Measurements from ENCODE around the gene PLSCR1.

Gene PLSCR1

DNA sequence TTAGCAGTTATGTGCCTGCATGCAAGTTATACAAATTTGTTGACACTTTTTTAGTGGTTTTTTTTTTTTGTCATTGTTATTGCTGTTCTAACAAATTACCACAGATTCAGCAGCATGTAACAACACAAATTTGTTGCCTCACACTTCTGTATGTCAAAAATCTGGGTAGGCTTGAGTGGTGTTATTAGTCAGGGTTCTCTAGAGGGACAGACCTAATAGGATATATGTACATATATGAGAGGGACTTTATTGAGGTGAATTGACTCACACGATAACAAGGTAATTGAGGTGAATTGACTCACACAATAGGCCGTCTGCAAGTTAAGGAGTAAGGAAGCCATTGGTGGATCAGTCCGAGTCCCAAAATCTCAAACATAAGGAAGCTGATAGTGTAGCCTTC, 15.0 kb upstream of the PLSCR1 start:
- Mint-ChIP-seq H3K9me3 (no peaks in the 10 kb centered on the region), H3K27ac (no peak overlapping the region), H3K36me3 (ENCODE audit: low read depth) (no peaks in the 10 kb centered on the region), H3K4me1 (ENCODE audit: low read depth) (no peaks in the 10 kb centered on the region), H3K4me3 (no peak overlapping the region), H3K27me3 (peaks cover 7% of the 10 kb centered on the region)
- no peak for DNase-seq

- no peaks in the 10 kb centered on the region for H3K36me3 Mint-ChIP-seq (ENCODE audit: low read depth)
These were observed 14.4 kb upstream of the PLSCR1 start for GRCh38 chr3:146558781-146559180.

GRCh38 chr3:146557745-146558144, 13.3 kb upstream of the PLSCR1 start:
- H3K9me3 Mint-ChIP-seq: no peaks in the 10 kb centered on the region
- peaks cover 6% of the 10 kb centered on the region for H3K4me1 Mint-ChIP-seq (ENCODE audit: low read depth)
- no peak for DNase-seq
- H3K27ac Mint-ChIP-seq: no peak overlapping the region
- peaks cover 4% of the 10 kb centered on the region for H3K27me3 Mint-ChIP-seq
- no peak overlapping the region for H3K4me3 Mint-ChIP-seq
- H3K36me3 Mint-ChIP-seq (ENCODE audit: low read depth): no peaks in the 10 kb centered on the region

More at GRCh38 chr3:146558781-146559180, 14.4 kb upstream of the PLSCR1 start:
- Mint-ChIP-seq H3K9me3 (no peaks in the 10 kb centered on the region), H3K4me3 (no peak overlapping the region), H3K27ac (no peak overlapping the region), H3K27me3 (peaks cover 7% of the 10 kb centered on the region), H3K4me1 (ENCODE audit: low read depth) (peaks cover 5% of the 10 kb centered on the region)
- no peak for DNase-seq

- no peaks in the 10 kb centered on the region for H3K9me3 Mint-ChIP-seq
- no peak for DNase-seq
- H3K4me3 Mint-ChIP-seq: no peak overlapping the region
- H3K4me1 Mint-ChIP-seq (ENCODE audit: low read depth): peaks cover 17% of the 10 kb centered on the region
- no peak overlapping the region for H3K27ac Mint-ChIP-seq
- H3K27me3 Mint-ChIP-seq: peaks cover 3% of the 10 kb centered on the region
- H3K36me3 Mint-ChIP-seq (ENCODE audit: low read depth): no peaks in the 10 kb centered on the region
These were observed 10.9 kb upstream of the PLSCR1 start for GRCh38 chr3:146555311-146555710.

- no peak for DNase-seq
- no peak overlapping the region for H3K4me3 Mint-ChIP-seq
- peaks cover 3% of the 10 kb centered on the region for H3K27me3 Mint-ChIP-seq
- no peak overlapping the region for H3K27ac Mint-ChIP-seq
- H3K4me1 Mint-ChIP-seq (ENCODE audit: low read depth): peaks cover 25% of the 10 kb centered on the region
- no peaks in the 10 kb centered on the region for H3K36me3 Mint-ChIP-seq (ENCODE audit: low read depth)
- H3K9me3 Mint-ChIP-seq: no peaks in the 10 kb centered on the region
These were observed 9.8 kb upstream of the PLSCR1 start for GRCh38 chr3:146554151-146554760.

GRCh38 chr3:146550743-146551510, 6.5 kb upstream of the PLSCR1 start:
- Mint-ChIP-seq H3K27ac (peak overlapping the region; percentile 5), H3K27me3 (peaks cover 3% of the 10 kb centered on the region), H3K4me1 (ENCODE audit: low read depth) (peaks cover 46% of the 10 kb centered on the region), H3K4me3 (no peak overlapping the region), H3K36me3 (ENCODE audit: low read depth) (no peaks in the 10 kb centered on the region), H3K9me3 (no peaks in the 10 kb centered on the region)
- no peak for DNase-seq

DNA sequence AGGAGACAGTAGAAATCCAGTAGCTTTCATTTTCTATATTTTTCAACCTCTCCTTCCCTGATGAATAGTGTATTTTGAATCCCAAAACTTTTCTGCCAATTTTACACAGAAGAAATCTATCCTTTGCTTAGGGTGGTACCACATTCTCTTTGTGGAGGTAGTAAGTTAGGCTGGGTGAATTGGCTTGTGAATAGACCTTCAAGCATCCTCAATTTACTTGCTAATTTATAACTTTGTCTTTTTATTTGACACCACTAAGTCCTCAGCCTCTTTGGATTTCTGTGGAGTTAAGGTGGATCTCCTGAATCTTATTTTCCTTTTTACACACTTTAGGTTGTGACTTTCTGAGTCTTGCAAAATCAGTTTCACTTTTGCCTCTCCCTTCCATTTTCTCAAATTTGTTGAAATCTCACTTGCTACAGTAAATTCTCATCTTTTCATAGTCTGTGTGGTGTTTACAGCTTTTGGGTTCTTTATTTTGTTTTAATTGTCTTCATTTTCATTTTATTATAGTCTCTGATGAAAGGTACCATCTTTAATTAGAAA, 5.7 kb upstream of the PLSCR1 start:
- H3K4me1 Mint-ChIP-seq (ENCODE audit: low read depth): peaks cover 50% of the 10 kb centered on the region
- no peak overlapping the region for H3K27ac Mint-ChIP-seq
- H3K4me3 Mint-ChIP-seq: no peak overlapping the region
- no peak for DNase-seq
- H3K36me3 Mint-ChIP-seq (ENCODE audit: low read depth): no peaks in the 10 kb centered on the region
- H3K9me3 Mint-ChIP-seq: no peaks in the 10 kb centered on the region
- H3K27me3 Mint-ChIP-seq: peaks cover 3% of the 10 kb centered on the region

DNA sequence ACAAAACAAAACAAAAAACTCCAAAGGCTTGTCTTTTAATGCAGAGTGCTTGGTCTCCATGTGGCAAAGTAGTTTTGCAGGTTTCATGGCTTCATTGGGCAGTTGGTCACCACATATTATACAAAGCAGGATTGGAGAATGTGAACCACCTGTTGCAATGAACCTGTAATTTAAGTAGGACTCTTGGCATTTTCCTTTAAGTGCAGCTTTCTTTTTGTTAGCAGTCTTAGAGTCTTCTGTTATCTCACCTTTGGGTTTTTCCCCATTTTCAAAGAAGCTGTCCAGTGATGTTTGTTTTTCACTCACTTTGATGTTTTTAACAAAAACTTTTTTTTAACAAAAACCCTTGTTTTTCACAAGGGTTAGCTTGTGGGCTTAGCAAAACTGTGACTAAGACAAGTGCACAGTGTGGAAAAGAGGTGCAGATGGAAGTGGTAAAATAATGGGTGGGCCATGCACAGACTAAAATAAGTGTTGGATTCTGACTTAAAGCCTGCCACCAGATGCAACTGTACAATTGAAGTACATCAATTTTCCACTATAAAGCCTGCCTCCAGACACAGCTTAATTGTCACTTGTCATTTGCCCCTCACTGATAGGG, 2.9 kb upstream of the PLSCR1 start:
- no peak for DNase-seq
- no peak overlapping the region for H3K27ac Mint-ChIP-seq
- H3K27me3 Mint-ChIP-seq: no peaks in the 10 kb centered on the region
- no peaks in the 10 kb centered on the region for H3K9me3 Mint-ChIP-seq
- peaks cover 15% of the 10 kb centered on the region for H3K36me3 Mint-ChIP-seq (ENCODE audit: low read depth)
- peaks cover 54% of the 10 kb centered on the region for H3K4me1 Mint-ChIP-seq (ENCODE audit: low read depth)
- no peak overlapping the region for H3K4me3 Mint-ChIP-seq

DNA sequence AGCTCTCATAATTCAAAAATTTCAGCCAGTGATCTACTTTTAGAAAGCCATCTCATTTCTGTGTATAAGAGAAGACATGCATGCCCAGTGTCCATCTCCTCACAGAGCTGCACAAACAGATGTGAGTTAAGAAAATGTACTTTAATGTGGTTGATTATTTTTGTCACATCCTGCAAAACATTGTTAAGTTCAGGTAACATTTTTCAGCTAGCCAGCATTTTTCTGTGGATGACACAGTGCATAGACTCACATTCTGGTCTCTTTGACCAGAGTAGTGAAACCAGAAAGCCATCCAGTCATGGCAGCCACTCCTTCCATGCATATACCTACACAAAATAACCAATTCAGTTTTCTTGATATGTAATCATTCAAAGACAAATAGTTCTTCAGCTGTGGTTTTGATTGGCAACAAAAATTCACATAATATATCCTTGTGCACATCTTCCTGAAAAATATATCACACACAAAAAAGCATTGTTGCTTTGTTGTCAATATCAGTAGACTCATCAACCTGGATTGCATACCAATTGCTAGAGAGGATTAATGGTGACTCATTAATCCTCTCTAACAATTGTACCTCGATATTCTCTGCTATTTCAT, 2.1 kb upstream of the PLSCR1 start:
- Mint-ChIP-seq H3K4me1 (ENCODE audit: low read depth) (peaks cover 62% of the 10 kb centered on the region), H3K36me3 (ENCODE audit: low read depth) (peaks cover 23% of the 10 kb centered on the region), H3K9me3 (no peaks in the 10 kb centered on the region), H3K4me3 (no peak overlapping the region), H3K27me3 (no peaks in the 10 kb centered on the region), H3K27ac (no peak overlapping the region)
- no peak for DNase-seq

- H3K4me1 Mint-ChIP-seq (ENCODE audit: low read depth): peaks cover 63% of the 10 kb centered on the region
- no peaks in the 10 kb centered on the region for H3K27me3 Mint-ChIP-seq
- peaks cover 37% of the 10 kb centered on the region for H3K36me3 Mint-ChIP-seq (ENCODE audit: low read depth)
- peak overlapping the region; percentile 95 for H3K27ac Mint-ChIP-seq
- DNase-seq: no peak
- H3K9me3 Mint-ChIP-seq: no peaks in the 10 kb centered on the region
- peak overlapping the region; percentile 91 for H3K4me3 Mint-ChIP-seq
These were observed 622 bp upstream of the PLSCR1 start for GRCh38 chr3:146544929-146545528.

GRCh38 chr3:146543461-146544001, 876 bp downstream of the PLSCR1 start:
- Mint-ChIP-seq H3K4me1 (ENCODE audit: low read depth) (peaks cover 66% of the 10 kb centered on the region), H3K36me3 (ENCODE audit: low read depth) (peaks cover 47% of the 10 kb centered on the region), H3K4me3 (peak overlapping the region; percentile 91), H3K27me3 (no peaks in the 10 kb centered on the region), H3K27ac (peak overlapping the region; percentile 95), H3K9me3 (no peaks in the 10 kb centered on the region)
- DNase-seq: no peak

GRCh38 chr3:146542978-146543377, 1.4 kb downstream of the PLSCR1 start:
- H3K36me3 Mint-ChIP-seq (ENCODE audit: low read depth): peaks cover 51% of the 10 kb centered on the region
- H3K27me3 Mint-ChIP-seq: no peaks in the 10 kb centered on the region
- H3K4me1 Mint-ChIP-seq (ENCODE audit: low read depth): peaks cover 66% of the 10 kb centered on the region
- no peak for DNase-seq
- H3K27ac Mint-ChIP-seq: peak overlapping the region; percentile 95
- no peaks in the 10 kb centered on the region for H3K9me3 Mint-ChIP-seq
- H3K4me3 Mint-ChIP-seq: peak overlapping the region; percentile 91

GRCh38 chr3:146542179-146542578, 2.2 kb downstream of the PLSCR1 start:
- Mint-ChIP-seq H3K27ac (peak overlapping the region; percentile 42), H3K4me3 (peak overlapping the region; percentile 91), H3K27me3 (no peaks in the 10 kb centered on the region), H3K36me3 (ENCODE audit: low read depth) (peaks cover 59% of the 10 kb centered on the region), H3K9me3 (no peaks in the 10 kb centered on the region), H3K4me1 (ENCODE audit: low read depth) (peaks cover 64% of the 10 kb centered on the region)
- DNase-seq: no peak

DNA sequence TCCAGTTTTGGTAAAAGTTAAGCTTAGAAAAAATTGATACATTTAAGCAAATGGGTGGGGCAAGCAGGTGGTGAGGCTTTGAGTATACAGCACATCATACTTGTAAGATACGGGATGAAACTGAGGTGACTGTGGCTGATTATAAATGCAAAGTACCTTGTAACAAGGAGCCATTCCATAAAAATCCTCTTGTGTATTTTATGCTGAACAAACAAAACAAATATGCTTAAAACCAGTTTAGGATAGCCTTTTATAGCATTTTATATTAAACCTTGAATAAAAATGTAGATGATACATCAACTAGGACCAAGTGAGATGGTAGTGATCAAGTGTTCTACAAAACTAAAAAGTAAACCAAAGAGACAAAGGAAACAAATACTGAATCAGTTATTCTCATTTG, 3.4 kb downstream of the PLSCR1 start:
- Mint-ChIP-seq H3K27ac (no peak overlapping the region), H3K4me3 (peak overlapping the region; percentile 18), H3K36me3 (ENCODE audit: low read depth) (peaks cover 69% of the 10 kb centered on the region), H3K4me1 (ENCODE audit: low read depth) (peaks cover 59% of the 10 kb centered on the region), H3K27me3 (no peaks in the 10 kb centered on the region), H3K9me3 (no peaks in the 10 kb centered on the region)
- DNase-seq: no peak
